Suppressor macrophage treated with lipopolysaccharide for 1 hour (primary cell): ENCODE measurements around the gene RNF114.
A peak's percentile ranks its signal among the peaks of the same experiment; 100 is the strongest.
"Not testable (repeated sequence)": the region's sequence is repeated elsewhere in the genome, so short reads cannot be mapped to it uniquely, and the experiment has no call there.

Source experiments
- DNase-seq, 3 donors: peaks; one replicate each; pipeline ENCODE4 v3.0.0-alpha.2; 2020 to 2022

Gene RNF114

GRCh38 chr20:49928411-49929141, 7.6 kb upstream of the RNF114 start:
- DNase-seq: peak; percentile 86 to 90 (median 90)

- DNase-seq: no peak
Observed at GRCh38 chr20:49929142-49929494, 7.1 kb upstream of the RNF114 start.

GRCh38 chr20:49935746-49936152, 448 bp upstream of the RNF114 start:
- DNase-seq: no peak

- DNase-seq: peak in 2 of 3 donors; percentile 38 to 49
Observed at GRCh38 chr20:49937027-49937929, 1.1 kb downstream of the RNF114 start.

GRCh38 chr20:49938173-49939163, 2.3 kb downstream of the RNF114 start:
- DNase-seq: peak; percentile 37 to 69 (median 54)

DNA sequence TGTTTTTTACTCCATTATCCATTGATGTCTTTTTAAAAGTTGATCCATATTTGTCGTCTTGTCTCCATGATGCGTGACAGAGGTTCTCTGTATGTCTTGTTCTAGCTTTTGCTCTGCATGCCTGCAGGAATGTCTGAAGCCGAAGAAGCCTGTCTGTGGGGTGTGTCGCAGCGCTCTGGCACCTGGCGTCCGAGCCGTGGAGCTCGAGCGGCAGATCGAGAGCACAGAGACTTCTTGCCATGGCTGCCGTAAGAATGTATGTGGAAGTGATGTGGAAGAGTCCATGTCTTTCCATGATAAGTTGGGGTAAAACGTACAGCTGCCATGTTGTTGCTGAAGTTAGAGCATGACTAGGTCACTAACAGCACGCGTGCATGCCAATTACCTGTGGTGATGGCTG, 5.3 kb downstream of the RNF114 start:
- no peak for DNase-seq

- no peak for DNase-seq
Observed at GRCh38 chr20:49942303-49942702, 6.1 kb downstream of the RNF114 start.

DNA sequence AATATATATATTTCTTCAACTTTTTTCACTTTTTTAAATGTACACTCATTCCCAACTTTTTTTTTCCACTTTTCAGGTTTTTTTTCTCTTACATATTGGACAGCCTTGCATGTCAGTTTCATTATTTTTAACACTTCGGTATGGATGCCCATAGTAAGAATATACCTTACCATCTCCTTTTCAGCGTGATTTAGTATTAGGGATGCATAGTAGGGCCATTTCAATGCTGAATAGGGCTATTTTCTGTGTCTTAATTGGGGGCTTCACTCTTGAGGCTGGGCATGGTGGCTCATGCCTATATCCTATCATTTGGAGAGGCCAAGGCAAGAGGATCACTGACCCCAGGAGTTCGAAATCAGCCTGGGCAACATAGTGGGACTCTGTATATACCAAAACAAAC, 6.7 kb downstream of the RNF114 start:
- DNase-seq: no peak

GRCh38 chr20:49945306-49945700, 9.1 kb downstream of the RNF114 start:
- no peak for DNase-seq

DNA sequence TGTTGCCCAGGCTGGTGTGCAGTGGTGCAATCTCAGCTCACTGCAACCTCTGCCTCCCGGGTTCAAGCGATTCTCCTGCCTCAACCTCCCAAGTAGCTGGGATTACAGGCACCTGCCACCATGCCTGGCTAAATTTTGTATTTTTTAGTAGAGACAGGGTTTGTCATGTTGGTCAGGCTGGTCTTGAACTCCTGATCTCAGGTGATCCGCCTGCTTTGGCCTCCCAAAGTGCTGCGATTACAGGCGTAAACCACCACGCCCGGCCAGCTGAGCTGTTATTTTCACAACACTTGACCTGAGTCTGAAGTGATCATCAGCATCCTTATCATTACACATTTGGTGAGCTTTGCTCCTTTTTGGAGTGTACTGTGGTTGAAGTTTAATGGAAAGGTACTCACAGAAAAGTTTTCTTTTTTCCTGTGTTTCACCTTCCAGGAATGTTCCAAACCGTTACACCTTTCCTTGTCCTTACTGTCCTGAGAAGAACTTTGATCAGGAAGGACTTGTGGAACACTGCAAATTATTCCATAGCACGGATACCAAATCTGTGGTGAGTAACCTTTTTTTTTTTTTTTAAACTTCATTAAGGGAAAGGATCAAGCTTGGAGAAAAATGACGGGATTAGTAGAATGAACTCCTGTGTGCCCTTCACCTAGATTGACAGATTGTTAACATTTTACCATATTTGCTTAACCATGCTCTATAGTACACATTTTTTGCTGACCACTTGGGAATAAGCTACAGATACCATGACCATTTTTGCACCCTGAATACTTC, 9.7 kb downstream of the RNF114 start:
- no peak for DNase-seq

- no peak for DNase-seq
Observed at GRCh38 chr20:49948178-49948577, 12.0 kb downstream of the RNF114 start.

- peak in 1 of 3 donors; percentile 42 for DNase-seq
Observed at GRCh38 chr20:49948809-49949507, 12.8 kb downstream of the RNF114 start.

- peak in 2 of 3 donors; percentile 42 to 65 for DNase-seq
Observed at GRCh38 chr20:49951151-49951550, 15.0 kb downstream of the RNF114 start.

DNA sequence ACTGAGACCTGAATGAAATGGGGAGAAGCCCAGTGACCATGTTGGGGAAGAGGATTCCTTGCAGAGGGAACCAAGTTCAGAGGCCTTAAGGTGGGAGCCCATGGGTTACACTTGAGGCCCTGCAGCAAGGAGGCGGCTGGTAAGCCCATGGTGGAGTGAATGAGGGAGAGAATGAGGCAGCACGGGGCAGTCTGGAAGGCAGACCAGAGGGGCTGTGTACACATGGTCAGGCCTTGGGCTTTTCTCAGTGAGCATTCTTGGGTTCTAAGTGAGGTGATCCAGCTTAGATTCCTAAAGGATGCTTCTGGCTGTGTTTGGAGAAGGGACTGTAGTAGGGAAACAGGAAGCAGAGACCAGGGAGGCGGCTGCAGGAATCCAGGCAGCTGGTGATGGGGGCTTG, 19.0 kb downstream of the RNF114 start:
- DNase-seq: no peak

GRCh38 chr20:49955830-49956396, 19.7 kb downstream of the RNF114 start:
- DNase-seq: not testable (repeated sequence)

DNA sequence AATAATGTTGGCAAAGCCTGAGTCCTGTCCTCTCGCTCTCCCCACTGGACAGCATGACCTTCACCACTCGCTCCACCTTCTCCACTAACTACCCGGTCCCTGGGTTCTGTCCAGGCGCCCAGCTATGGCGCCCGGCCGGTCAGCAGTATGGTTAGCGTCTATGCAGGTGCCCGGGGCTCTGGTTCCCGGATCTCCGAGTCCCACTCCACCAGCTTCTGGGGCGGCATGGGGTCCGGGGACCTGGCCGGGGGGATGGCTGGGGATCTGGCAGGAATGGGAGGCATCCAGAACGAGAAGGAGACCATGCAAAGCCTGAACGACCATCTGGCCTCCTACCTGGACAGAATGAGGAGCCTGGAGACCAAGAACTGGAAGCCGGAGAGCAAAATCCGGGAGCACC, 20.5 kb downstream of the RNF114 start:
- DNase-seq: no peak

- DNase-seq: peak in 2 of 3 donors; percentile 21 to 27
Observed at GRCh38 chr20:49957089-49957938, 21.1 kb downstream of the RNF114 start.

DNA sequence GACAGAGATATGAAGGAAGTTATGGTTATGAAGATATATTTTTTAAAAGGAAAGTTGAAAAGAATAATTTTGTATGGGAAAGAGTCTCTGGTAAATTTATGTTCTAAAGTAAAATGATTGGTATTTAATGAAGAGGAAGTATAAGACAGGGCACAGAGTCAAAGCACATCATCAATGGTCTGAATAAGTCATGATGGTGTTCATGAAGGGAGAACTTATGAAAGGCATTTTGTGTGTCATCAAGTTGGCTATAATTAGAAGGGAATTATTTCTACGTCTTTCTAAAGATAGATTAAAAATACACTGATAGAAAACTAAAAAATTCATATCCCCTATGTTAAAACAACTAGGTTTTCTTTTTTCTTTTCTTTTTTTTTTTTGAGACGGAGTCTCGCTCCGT, 25.2 kb downstream of the RNF114 start:
- peak in 2 of 3 donors; percentile 45 to 61 for DNase-seq

- DNase-seq: peak; percentile 64 to 77 (median 68)
Observed at GRCh38 chr20:49964964-49965780, 29.0 kb downstream of the RNF114 start.
